ENCODE results near the gene NRARP.

Gene NRARP

GRCh38 chr9:137279741-137280473 lies 22.2 kb downstream of the NRARP start:
- TF ChIP-seq CREB1 (IDR thresholded peaks at IDR 0.05; ENCODE audit: low read depth): no peak
- no peak for TF ChIP-seq USF1 (IDR thresholded peaks at IDR 0.05)
- TF ChIP-seq, protein P1, sequence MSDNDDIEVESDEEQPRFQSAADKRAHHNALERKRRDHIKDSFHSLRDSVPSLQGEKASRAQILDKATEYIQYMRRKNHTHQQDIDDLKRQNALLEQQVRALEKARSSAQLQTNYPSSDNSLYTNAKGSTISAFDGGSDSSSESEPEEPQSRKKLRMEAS (IDR thresholded peaks at IDR 0.05): no peak
- TF ChIP-seq TEAD4 (IDR thresholded peaks at IDR 0.05): no peak
- TF ChIP-seq FOXM1 (IDR thresholded peaks at IDR 0.05; ENCODE audit: borderline replicate concordance, low read depth): no peak
- TF ChIP-seq TAF1 (IDR thresholded peaks at IDR 0.05; ENCODE audit: low read depth): no peak
- TF ChIP-seq, protein P2, sequence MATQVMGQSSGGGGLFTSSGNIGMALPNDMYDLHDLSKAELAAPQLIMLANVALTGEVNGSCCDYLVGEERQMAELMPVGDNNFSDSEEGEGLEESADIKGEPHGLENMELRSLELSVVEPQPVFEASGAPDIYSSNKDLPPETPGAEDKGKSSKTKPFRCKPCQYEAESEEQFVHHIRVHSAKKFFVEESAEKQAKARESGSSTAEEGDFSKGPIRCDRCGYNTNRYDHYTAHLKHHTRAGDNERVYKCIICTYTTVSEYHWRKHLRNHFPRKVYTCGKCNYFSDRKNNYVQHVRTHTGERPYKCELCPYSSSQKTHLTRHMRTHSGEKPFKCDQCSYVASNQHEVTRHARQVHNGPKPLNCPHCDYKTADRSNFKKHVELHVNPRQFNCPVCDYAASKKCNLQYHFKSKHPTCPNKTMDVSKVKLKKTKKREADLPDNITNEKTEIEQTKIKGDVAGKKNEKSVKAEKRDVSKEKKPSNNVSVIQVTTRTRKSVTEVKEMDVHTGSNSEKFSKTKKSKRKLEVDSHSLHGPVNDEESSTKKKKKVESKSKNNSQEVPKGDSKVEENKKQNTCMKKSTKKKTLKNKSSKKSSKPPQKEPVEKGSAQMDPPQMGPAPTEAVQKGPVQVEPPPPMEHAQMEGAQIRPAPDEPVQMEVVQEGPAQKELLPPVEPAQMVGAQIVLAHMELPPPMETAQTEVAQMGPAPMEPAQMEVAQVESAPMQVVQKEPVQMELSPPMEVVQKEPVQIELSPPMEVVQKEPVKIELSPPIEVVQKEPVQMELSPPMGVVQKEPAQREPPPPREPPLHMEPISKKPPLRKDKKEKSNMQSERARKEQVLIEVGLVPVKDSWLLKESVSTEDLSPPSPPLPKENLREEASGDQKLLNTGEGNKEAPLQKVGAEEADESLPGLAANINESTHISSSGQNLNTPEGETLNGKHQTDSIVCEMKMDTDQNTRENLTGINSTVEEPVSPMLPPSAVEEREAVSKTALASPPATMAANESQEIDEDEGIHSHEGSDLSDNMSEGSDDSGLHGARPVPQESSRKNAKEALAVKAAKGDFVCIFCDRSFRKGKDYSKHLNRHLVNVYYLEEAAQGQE (IDR thresholded peaks at IDR 0.05; ENCODE audit: low read depth): no peak
- no peak for TF ChIP-seq RAD21 (IDR thresholded peaks at IDR 0.05; ENCODE audit: low read depth)
- TF ChIP-seq NFIC (IDR thresholded peaks at IDR 0.05): no peak
- TF ChIP-seq EGR1 (IDR thresholded peaks at IDR 0.05): no peak
- no peak for TF ChIP-seq CEBPB (IDR thresholded peaks at IDR 0.05)
- TF ChIP-seq YY1 (IDR thresholded peaks at IDR 0.05; ENCODE audit: low read depth): no peak
- TF ChIP-seq ZBTB7A (IDR thresholded peaks at IDR 0.05; ENCODE audit: low read depth): no peak
- TF ChIP-seq EP300 (IDR thresholded peaks at IDR 0.05; ENCODE audit: borderline replicate concordance): no peak
- TF ChIP-seq TCF12 (IDR thresholded peaks at IDR 0.05; ENCODE audit: low read depth): no peak

- no peak for TF ChIP-seq TCF12 (IDR thresholded peaks at IDR 0.05; ENCODE audit: low read depth)
- no peak for TF ChIP-seq ZBTB7A (IDR thresholded peaks at IDR 0.05; ENCODE audit: low read depth)
- TF ChIP-seq FOXM1 (IDR thresholded peaks at IDR 0.05; ENCODE audit: borderline replicate concordance, low read depth): no peak
- TF ChIP-seq, protein P1 (IDR thresholded peaks at IDR 0.05): no peak
- TF ChIP-seq RAD21 (IDR thresholded peaks at IDR 0.05; ENCODE audit: low read depth): no peak
- TF ChIP-seq NFIC (IDR thresholded peaks at IDR 0.05): no peak
- no peak for TF ChIP-seq CEBPB (IDR thresholded peaks at IDR 0.05)
- TF ChIP-seq, protein P2 (IDR thresholded peaks at IDR 0.05; ENCODE audit: low read depth): no peak
- TF ChIP-seq CREB1 (IDR thresholded peaks at IDR 0.05; ENCODE audit: low read depth): no peak
- no peak for TF ChIP-seq TAF1 (IDR thresholded peaks at IDR 0.05; ENCODE audit: low read depth)
- no peak for TF ChIP-seq USF1 (IDR thresholded peaks at IDR 0.05)
These were observed 23.1 kb downstream of the NRARP start for GRCh38 chr9:137278721-137279711.

DNA sequence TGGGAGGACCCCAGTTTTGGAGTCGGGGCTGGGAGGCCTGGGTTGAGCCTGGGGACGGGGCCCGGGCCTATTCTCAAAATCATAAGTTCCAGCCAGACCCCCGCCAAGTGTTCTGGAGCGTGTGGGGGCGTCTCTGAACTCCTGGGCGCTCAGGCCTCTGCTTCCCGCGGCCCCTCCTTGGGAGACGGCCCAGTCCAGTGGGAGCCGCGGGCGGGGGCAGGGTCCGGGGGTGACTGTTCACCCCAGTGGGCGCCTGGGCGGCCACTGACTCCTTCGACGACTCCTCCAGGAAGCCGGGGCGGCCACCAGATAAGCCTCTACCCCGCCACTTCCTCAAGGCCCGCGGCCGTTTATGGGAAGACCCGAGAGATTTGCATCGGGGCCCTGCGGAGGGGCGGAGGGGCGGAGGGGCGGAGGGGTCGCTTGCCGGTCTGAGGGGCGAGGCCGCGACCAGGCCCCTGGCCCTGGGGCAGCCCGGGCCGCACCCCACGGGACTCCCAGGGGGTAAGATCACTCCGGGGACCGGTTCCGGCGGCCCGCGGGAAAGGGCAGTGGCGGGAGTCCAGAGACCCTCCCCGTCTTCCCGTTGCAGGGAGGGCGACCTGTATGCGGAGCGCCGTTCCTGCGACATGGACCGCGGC lies 23.9 kb downstream of the NRARP start:
- TF ChIP-seq TAF1 (IDR thresholded peaks at IDR 0.05; ENCODE audit: low read depth): no peak
- TF ChIP-seq EGR1 (IDR thresholded peaks at IDR 0.05): no peak
- TF ChIP-seq NFIC (IDR thresholded peaks at IDR 0.05): no peak
- TF ChIP-seq, protein P2 (IDR thresholded peaks at IDR 0.05; ENCODE audit: low read depth): no peak
- TF ChIP-seq TCF12 (IDR thresholded peaks at IDR 0.05; ENCODE audit: low read depth): no peak
- TF ChIP-seq FOXM1 (IDR thresholded peaks at IDR 0.05; ENCODE audit: borderline replicate concordance, low read depth): no peak
- TF ChIP-seq CEBPB (IDR thresholded peaks at IDR 0.05): no peak
- no peak for TF ChIP-seq USF1 (IDR thresholded peaks at IDR 0.05)
